H1 (cell line): Measurements from ENCODE around the gene AGPAT3.

Experiments
- CHD7 ChIP-seq: fragments of 300-600 bp; sonication (generic); IDR thresholded peaks from 2 replicates; pipeline ENCODE4 v1.7.1; 2012; ENCODE audit warnings: low read length, moderate library complexity, mild to moderate bottlenecking, inconsistent platforms; ENCODE audit not compliant: insufficient replicate concordance
- CTCF ChIP-seq, 3 experiments: IDR thresholded peaks; 1 replicate in 2 of 3; 2 replicates in 1 of 3; pipeline versions ENCODE4 v1.5.1 to v1.6.1; 2011; ENCODE audit warnings: low read length in 3 of 3, mild to moderate bottlenecking in 3 of 3, inconsistent platforms in 2 of 3, low read depth in 1 of 3, moderate library complexity in 1 of 3; ENCODE audit not compliant: insufficient read depth in 1 of 3; ENCODE audit errors: control extremely low read depth in 1 of 3
- EGR1 ChIP-seq: IDR thresholded peaks from 2 replicates; pipeline ENCODE4 v1.6.1; 2011; ENCODE audit warnings: low read depth, low read length, borderline replicate concordance
- EZH2 ChIP-seq: fragments of 200-600 bp; sonication (generic); IDR thresholded peaks from 2 replicates; pipeline ENCODE4 v1.7.1; 2012; ENCODE audit warnings: low read depth, mild to moderate bottlenecking, moderate library complexity, low read length, inconsistent platforms; ENCODE audit not compliant: severe bottlenecking
- MAFK ChIP-seq: IDR thresholded peaks from 2 replicates; pipeline ENCODE4 v1.6.1; 2012; ENCODE audit warnings: low read depth, mild to moderate bottlenecking, improper control_type of control experiment, low read length
- MAX ChIP-seq: IDR thresholded peaks from 2 replicates; pipeline ENCODE4 v1.6.1; 2012; ENCODE audit warnings: inconsistent platforms
- NRF1 ChIP-seq: IDR thresholded peaks from 2 replicates; pipeline ENCODE4 v1.6.1; 2011; ENCODE audit warnings: mild to moderate bottlenecking, low read depth, low read length, improper control_type of control experiment
- PHF8 ChIP-seq: fragments of 200-600 bp; sonication (generic); conservative IDR thresholded peaks from 2 replicates; pipeline ENCODE4 v1.7.1; 2012; ENCODE audit warnings: low read depth, mild to moderate bottlenecking, inconsistent platforms, low read length, moderate library complexity
- POLR2A ChIP-seq, 2 experiments: IDR thresholded peaks; 1 replicate in 1 of 2; 2 replicates in 1 of 2; pipeline ENCODE4 v1.6.1; 2011; ENCODE audit warnings: low read depth in 2 of 2, low read length in 2 of 2, mild to moderate bottlenecking in 2 of 2; ENCODE audit errors: control extremely low read depth in 1 of 2
- RAD21 ChIP-seq, 2 experiments: IDR thresholded peaks in 1 of 2; conservative IDR thresholded peaks in 1 of 2; 2 replicates each; pipeline ENCODE4 v1.6.1; 2011; ENCODE audit warnings: low read depth in 2 of 2, low read length in 2 of 2, improper control_type of control experiment in 1 of 2, inconsistent platforms in 1 of 2, mild to moderate bottlenecking in 1 of 2, moderate library complexity in 1 of 2
- SIN3A ChIP-seq, 2 experiments: IDR thresholded peaks in 1 of 2; conservative IDR thresholded peaks in 1 of 2; 2 replicates each; pipeline ENCODE4 v1.6.1; 2011 to 2012; ENCODE audit warnings: low read length in 2 of 2, improper control_type of control experiment in 1 of 2, low read depth in 1 of 2, mild to moderate bottlenecking in 1 of 2

GRCh38 chr21:43965911-43966585, 101.0 kb downstream of the AGPAT3 start:
- TF ChIP-seq CTCF (IDR thresholded peaks at IDR 0.05; ENCODE audit: control extremely low read depth in 1 of 3, insufficient read depth in 1 of 3, low read depth in 1 of 3, low read length in 3 of 3) = no peak
- no peak for TF ChIP-seq POLR2A (IDR thresholded peaks at IDR 0.05; ENCODE audit: control extremely low read depth in 1 of 2, low read depth in 2 of 2, low read length in 2 of 2)
- no peak for TF ChIP-seq PHF8
- TF ChIP-seq EZH2 = no peak
- no peak for TF ChIP-seq SIN3A (conservative IDR thresholded peaks at IDR 0.05 in 1 of 2, IDR thresholded peaks at IDR 0.05 in 1 of 2; ENCODE audit: low read depth in 1 of 2, low read length in 2 of 2)
- TF ChIP-seq MAX = no peak
- no peak for TF ChIP-seq MAFK
- no peak for TF ChIP-seq CHD7
- TF ChIP-seq EGR1 = no peak
- TF ChIP-seq RAD21 (IDR thresholded peaks at IDR 0.05 in 1 of 2, conservative IDR thresholded peaks at IDR 0.05 in 1 of 2; ENCODE audit: low read depth in 2 of 2, low read length in 2 of 2) = no peak
- TF ChIP-seq NRF1 = no peak
